Stimulated activated CD4-positive, alpha-beta T cell treated with anti-CD3 and anti-CD28 coated beads, Interleukin-15, amount 100 ng/mL, for 1 hour (primary cell): Measurements from ENCODE around the gene NUB1.
"Not testable (repeated sequence)": the region's sequence is repeated elsewhere in the genome, so short reads cannot be mapped to it uniquely, and the experiment has no call there.

ENCODE experiments used
- DNase-seq, 2 donors: peaks; one replicate each; pipeline ENCODE4 v3.0.0-alpha.2; 2020; ENCODE audit warnings: low read depth in 1 of 2, low spot score in 1 of 2

The NUB1 gene

GRCh38 chr7:151341357-151342101, at the start of gene NUB1:
Gene NUB1 (plus strand): TSS chr7:151341812. CDS start chr7:151345350, 3,538 bp downstream.
- DNase-seq, result peak; percentile 87 to 89

- DNase-seq, result no peak
These were observed 48.8 kb upstream of the NUB1 start for GRCh38 chr7:151292850-151293249.

GRCh38 chr7:151296202-151296992, 45.2 kb upstream of the NUB1 start:
- DNase-seq, result no peak

GRCh38 chr7:151298765-151299164, 42.8 kb upstream of the NUB1 start:
- no peak for DNase-seq

- no peak for DNase-seq
These were observed 42.1 kb upstream of the NUB1 start for GRCh38 chr7:151299530-151299929.

- no peak for DNase-seq
These were observed 41.5 kb upstream of the NUB1 start for GRCh38 chr7:151299940-151300645.

GRCh38 chr7:151301471-151302462, 39.8 kb upstream of the NUB1 start:
- no peak for DNase-seq

GRCh38 chr7:151304251-151304650, 37.4 kb upstream of the NUB1 start:
- not testable (repeated sequence) for DNase-seq

- DNase-seq, result no peak
These were observed 36.8 kb upstream of the NUB1 start for GRCh38 chr7:151304856-151305255.

GRCh38 chr7:151306374-151306773, 35.2 kb upstream of the NUB1 start:
- DNase-seq, result no peak

- no peak for DNase-seq
These were observed 34.8 kb upstream of the NUB1 start for GRCh38 chr7:151306860-151307259.

GRCh38 chr7:151307536-151307935, 34.1 kb upstream of the NUB1 start:
- no peak for DNase-seq

- no peak for DNase-seq
These were observed 33.4 kb upstream of the NUB1 start for GRCh38 chr7:151308256-151308655.

GRCh38 chr7:151308791-151309190, 32.8 kb upstream of the NUB1 start:
- DNase-seq, result no peak

GRCh38 chr7:151309311-151309710, 32.3 kb upstream of the NUB1 start:
- no peak for DNase-seq

GRCh38 chr7:151310578-151310977, 31.0 kb upstream of the NUB1 start:
- no peak for DNase-seq

GRCh38 chr7:151311294-151311864, 30.2 kb upstream of the NUB1 start:
- DNase-seq, result no peak

GRCh38 chr7:151312356-151312755, 29.3 kb upstream of the NUB1 start:
- no peak for DNase-seq

- DNase-seq, result no peak
These were observed 28.5 kb upstream of the NUB1 start for GRCh38 chr7:151312831-151313809.
